H9 (cell line): ENCODE results near the gene ZNF319. TPM values are rescaled to one million over a fixed set of nuclear protein-coding genes. Genes with fewer than 3 reads are reported as not detected.

Experiments used
- DNase-seq: peaks from one replicate; pipeline ENCODE4 v3.0.0-alpha.2; 2017
- H2AFZ ChIP-seq: one replicate; pipeline ENCODE4 v1.6.1; 2013; ENCODE audit warnings: mild to moderate bottlenecking, low read length, control low read depth, moderate library complexity
- H2AK5ac ChIP-seq: 2 replicates; pipeline ENCODE4 v1.6.1; 2013; ENCODE audit warnings: low read length, control low read depth, mixed read lengths; ENCODE audit not compliant: insufficient read length
- H2BK120ac ChIP-seq: one replicate; pipeline ENCODE4 v1.6.1; 2013; ENCODE audit warnings: low read depth, mild to moderate bottlenecking, low read length, control low read depth, inconsistent platforms; ENCODE audit not compliant: poor library complexity, severe bottlenecking
- H2BK12ac ChIP-seq: 2 replicates; pipeline ENCODE4 v1.6.1; 2013; ENCODE audit warnings: low read length, control low read depth, mixed read lengths, low read depth; ENCODE audit not compliant: insufficient read length
- H2BK15ac ChIP-seq: 2 replicates; pipeline ENCODE4 v1.6.1; 2013; ENCODE audit warnings: low read depth, low read length, control low read depth
- H2BK20ac ChIP-seq: one replicate; pipeline ENCODE4 v1.6.1; 2013; ENCODE audit warnings: low read depth, mild to moderate bottlenecking, low read length, control low read depth, inconsistent platforms; ENCODE audit not compliant: poor library complexity, severe bottlenecking
- H2BK5ac ChIP-seq: 2 replicates; pipeline ENCODE4 v1.6.1; 2013; ENCODE audit warnings: low read length, control low read depth, mixed read lengths; ENCODE audit not compliant: insufficient read length
- H3K14ac ChIP-seq: 2 replicates; pipeline ENCODE4 v1.6.1; 2013; ENCODE audit warnings: low read length, control low read depth; ENCODE audit not compliant: insufficient read depth
- H3K18ac ChIP-seq: 2 replicates; pipeline ENCODE4 v1.6.1; 2013; ENCODE audit warnings: low read depth, mild to moderate bottlenecking, mixed read lengths, low read length, control low read depth; ENCODE audit not compliant: insufficient read length
- H3K23ac ChIP-seq: 2 replicates; pipeline ENCODE4 v1.6.1; 2013; ENCODE audit warnings: low read length, control low read depth, mixed read lengths, low read depth; ENCODE audit not compliant: insufficient read length
- H3K23me2 ChIP-seq: 2 replicates; pipeline ENCODE4 v1.6.1; 2013; ENCODE audit warnings: low read depth, mild to moderate bottlenecking, mixed read lengths, low read length, control low read depth; ENCODE audit not compliant: insufficient read length, poor library complexity, severe bottlenecking
- H3K27ac ChIP-seq: 2 replicates; pipeline ENCODE4 v1.5.1; 2013; ENCODE audit warnings: low read length, control low read depth, mixed read lengths, low read depth; ENCODE audit not compliant: insufficient read length
- H3K27me3 ChIP-seq: 2 replicates; pipeline ENCODE4 v1.6.1; 2013; ENCODE audit warnings: low read length, control low read depth, inconsistent platforms; ENCODE audit not compliant: insufficient read depth
- H3K4ac ChIP-seq: 2 replicates; pipeline ENCODE4 v1.6.1; 2013; ENCODE audit warnings: low read depth, mild to moderate bottlenecking, control low read depth, inconsistent platforms, low read length, moderate library complexity
- H3K4me1 ChIP-seq: 2 replicates; pipeline ENCODE4 v1.6.1; 2013; ENCODE audit warnings: low read length, control low read depth, inconsistent platforms; ENCODE audit not compliant: insufficient read depth
- H3K4me2 ChIP-seq: 2 replicates; pipeline ENCODE4 v1.6.1; 2013; ENCODE audit warnings: low read length, control low read depth, mixed read lengths; ENCODE audit not compliant: insufficient read length, insufficient read depth
- H3K56ac ChIP-seq: 2 replicates; pipeline ENCODE4 v1.6.1; 2013; ENCODE audit warnings: low read depth, mild to moderate bottlenecking, mixed read lengths, low read length, control low read depth; ENCODE audit not compliant: insufficient read length
- H3K79me1 ChIP-seq: 2 replicates; pipeline ENCODE4 v1.6.1; 2013; ENCODE audit warnings: low read depth, mild to moderate bottlenecking, moderate library complexity, low read length, control low read depth, inconsistent platforms; ENCODE audit not compliant: insufficient read depth, poor library complexity, severe bottlenecking
- H3K79me2 ChIP-seq: 2 replicates; pipeline ENCODE4 v1.6.1; 2013; ENCODE audit warnings: low read length, control low read depth, inconsistent platforms; ENCODE audit not compliant: insufficient read depth
- H3K9ac ChIP-seq: 2 replicates; pipeline ENCODE4 v1.6.1; 2013; ENCODE audit warnings: low read length, control low read depth, mixed read lengths; ENCODE audit not compliant: insufficient read length; ENCODE audit errors: extremely low read depth
- H3K9me3 ChIP-seq: one replicate; pipeline ENCODE4 v1.6.1; 2013; ENCODE audit warnings: low read depth, low read length, inconsistent platforms; ENCODE audit not compliant: control insufficient read depth
- H3T11ph ChIP-seq: one replicate; pipeline ENCODE4 v1.6.1; 2013; ENCODE audit warnings: mild to moderate bottlenecking, low read length, control low read depth, inconsistent platforms
- H4K20me1 ChIP-seq: one replicate; pipeline ENCODE4 v1.6.1; 2013; ENCODE audit not compliant: control insufficient read depth, insufficient read length, insufficient read depth
- H4K5ac ChIP-seq: 2 replicates; pipeline ENCODE4 v1.6.1; 2013; ENCODE audit warnings: low read depth, mild to moderate bottlenecking, mixed read lengths, low read length, control low read depth; ENCODE audit not compliant: insufficient read length
- H4K8ac ChIP-seq: replicated peaks from 2 replicates; pipeline ENCODE4 v1.6.1; 2013; ENCODE audit warnings: low read length, control low read depth, mixed read lengths, low read depth; ENCODE audit not compliant: insufficient read length
- H4K91ac ChIP-seq: 2 replicates; pipeline ENCODE4 v1.6.1; 2013; ENCODE audit warnings: low read depth, mild to moderate bottlenecking, moderate library complexity, mixed read lengths, low read length, control low read depth; ENCODE audit not compliant: insufficient read length
- H3K27ac Mint-ChIP-seq, 3 experiments: 2 replicates in 2 of 3; 3 replicates in 1 of 3; pipeline ENCODE4 v1.8.0; 2020 to 2021; ENCODE audit warnings: mixed read lengths in 3 of 3, mild to moderate bottlenecking in 1 of 3, moderate library complexity in 1 of 3
- H3K27me3 Mint-ChIP-seq: 2 replicates; pipeline ENCODE4 v1.8.0; 2021; ENCODE audit warnings: low read depth, mild to moderate bottlenecking, moderate library complexity, mixed read lengths
- H3K36me3 Mint-ChIP-seq, 3 experiments: 2 replicates in 2 of 3; 3 replicates in 1 of 3; pipeline ENCODE4 v1.8.0; 2020 to 2021; ENCODE audit warnings: low read depth in 3 of 3, mixed read lengths in 3 of 3; ENCODE audit not compliant: insufficient read depth in 1 of 3
- H3K4me1 Mint-ChIP-seq, 2 experiments: 2 replicates each; pipeline ENCODE4 v1.8.0; 2020; ENCODE audit warnings: mixed read lengths in 2 of 2
- H3K4me3 Mint-ChIP-seq, 2 experiments: 2 replicates in 1 of 2; 3 replicates in 1 of 2; pipeline ENCODE4 v1.8.0; 2020 to 2021; ENCODE audit warnings: mild to moderate bottlenecking in 2 of 2, mixed read lengths in 2 of 2, moderate library complexity in 1 of 2
- H3K9me3 Mint-ChIP-seq, 2 experiments: 2 replicates in 1 of 2; 3 replicates in 1 of 2; pipeline ENCODE4 v1.8.0; 2020; ENCODE audit warnings: mild to moderate bottlenecking in 2 of 2, mixed read lengths in 2 of 2, moderate library complexity in 1 of 2
- WGBS: extraction: QIAGEN DNeasy Blood & Tissue Kit; methylation state at CpG from one replicate; pipeline ENCODE4 v1.1.7; 2013; ENCODE audit warnings: missing lambda C conversion rate, low lambda C conversion rate, mixed read lengths; ENCODE audit not compliant: insufficient read length; ENCODE audit errors: extremely low coverage; 5-methylcytosine and 5-hydroxymethylcytosine counted together
- total RNA-seq: library from RNA; stranded (reverse); gene quantifications from 2 replicates; pipeline ENCODE4 v1.2.1, GENCODE V29; 2021
- TF ChIP-seq, protein P1 (sequence below): fragments of 200-600 bp; sonication (generic); conservative IDR thresholded peaks from 3 replicates; pipeline ENCODE4 v1.8.0; 2021; ENCODE audit warnings: antibody characterized with exemption, mild to moderate bottlenecking

The ZNF319 gene
- total RNA-seq, 1 experiment from 2014 or later = 5.6 TPM

DNA sequence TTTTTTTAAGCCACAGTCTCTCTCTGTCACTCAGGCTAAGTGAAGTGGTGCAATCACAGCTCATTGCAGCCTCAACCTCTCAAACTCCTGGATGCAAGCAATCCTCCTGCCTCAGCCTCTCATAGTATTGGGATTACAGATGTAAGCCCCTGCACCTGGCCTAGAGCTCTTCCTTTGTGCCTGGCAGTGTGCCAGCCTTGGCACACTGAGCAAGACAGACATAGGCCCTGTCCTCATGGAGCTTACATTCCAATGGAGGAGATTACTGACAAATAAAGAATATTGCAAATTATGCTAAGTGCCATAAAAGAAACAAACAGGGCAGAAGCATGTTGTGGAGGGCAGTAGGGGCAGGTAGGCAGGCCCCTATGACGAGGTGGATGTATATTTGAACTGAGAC lies 28.6 kb downstream of the ZNF319 start:
- H3K14ac ChIP-seq = no peak overlapping the region
- H2BK15ac ChIP-seq = no peak overlapping the region
- H2BK12ac ChIP-seq = no peak overlapping the region
- Mint-ChIP-seq H3K36me3 (no peaks in the 10 kb centered on the region), H3K9me3 (no peaks in the 10 kb centered on the region), H3K4me3 (no peak overlapping the region), H3K27ac (peak overlapping the region in 2 of 3 experiments; percentile 9 to 34; a peak in 2 of 7 replicates), H3K27me3 (peaks cover 4% of the 10 kb centered on the region), H3K4me1 (peaks cover 6 to 16% of the 10 kb centered on the region in 2 experiments)
- TF ChIP-seq, protein P1, sequence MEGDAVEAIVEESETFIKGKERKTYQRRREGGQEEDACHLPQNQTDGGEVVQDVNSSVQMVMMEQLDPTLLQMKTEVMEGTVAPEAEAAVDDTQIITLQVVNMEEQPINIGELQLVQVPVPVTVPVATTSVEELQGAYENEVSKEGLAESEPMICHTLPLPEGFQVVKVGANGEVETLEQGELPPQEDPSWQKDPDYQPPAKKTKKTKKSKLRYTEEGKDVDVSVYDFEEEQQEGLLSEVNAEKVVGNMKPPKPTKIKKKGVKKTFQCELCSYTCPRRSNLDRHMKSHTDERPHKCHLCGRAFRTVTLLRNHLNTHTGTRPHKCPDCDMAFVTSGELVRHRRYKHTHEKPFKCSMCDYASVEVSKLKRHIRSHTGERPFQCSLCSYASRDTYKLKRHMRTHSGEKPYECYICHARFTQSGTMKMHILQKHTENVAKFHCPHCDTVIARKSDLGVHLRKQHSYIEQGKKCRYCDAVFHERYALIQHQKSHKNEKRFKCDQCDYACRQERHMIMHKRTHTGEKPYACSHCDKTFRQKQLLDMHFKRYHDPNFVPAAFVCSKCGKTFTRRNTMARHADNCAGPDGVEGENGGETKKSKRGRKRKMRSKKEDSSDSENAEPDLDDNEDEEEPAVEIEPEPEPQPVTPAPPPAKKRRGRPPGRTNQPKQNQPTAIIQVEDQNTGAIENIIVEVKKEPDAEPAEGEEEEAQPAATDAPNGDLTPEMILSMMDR = no peak
- H3K9ac ChIP-seq = no peak overlapping the region
- no peaks in the 10 kb centered on the region for H3K9me3 ChIP-seq
- no peak overlapping the region for H4K91ac ChIP-seq
- no peak overlapping the region for H3T11ph ChIP-seq
- H2BK120ac ChIP-seq = no peak overlapping the region
- H2BK5ac ChIP-seq = no peak overlapping the region
- no peak overlapping the region for H2AFZ ChIP-seq
- no peaks in the 10 kb centered on the region for H4K20me1 ChIP-seq
- no peak for DNase-seq
- H2BK20ac ChIP-seq = no peak overlapping the region
- H3K4me2 ChIP-seq = no peak overlapping the region
- H3K4ac ChIP-seq = no peak overlapping the region
- no peak overlapping the region for H2AK5ac ChIP-seq
- no peak overlapping the region for H3K23ac ChIP-seq
- H3K79me1 ChIP-seq = no peaks in the 10 kb centered on the region
- H3K4me1 ChIP-seq = no peaks in the 10 kb centered on the region
- no CpG with 5 or more reads among the region's 1 CpG for WGBS
- no peak overlapping the region for H3K27ac ChIP-seq
- no peak overlapping the region for H4K8ac ChIP-seq
- H3K27me3 ChIP-seq = no peaks in the 10 kb centered on the region
- no peak overlapping the region for H3K56ac ChIP-seq
- no peaks in the 10 kb centered on the region for H3K79me2 ChIP-seq
- no peaks in the 10 kb centered on the region for H3K23me2 ChIP-seq
- H4K5ac ChIP-seq = no peak overlapping the region
- H3K18ac ChIP-seq = no peak overlapping the region
